Lower lobe of right lung (tissue), 2 donors: ENCODE data around the gene ZNF670. TPM values are rescaled to one million over a fixed set of nuclear protein-coding genes. Genes with fewer than 3 reads are reported as not detected.
A peak's percentile ranks its signal among the peaks of the same experiment; 100 is the strongest.

Source experiments
- ATAC-seq, 2 donors: fragments of 200-7000 bp; cut with Tn5 transposase; one replicate each; pipeline ENCODE4 v1.9.1; 2020 to 2022; ENCODE audit warnings: mild to moderate bottlenecking in 2 of 2, moderate library complexity in 2 of 2
- DNase-seq: peaks from one replicate; pipeline ENCODE4 v3.0.0-alpha.2; 2020
- H3K27ac ChIP-seq: fragments of 200-600 bp; one replicate; pipeline ENCODE4 v1.8.0; 2022
- H3K27me3 ChIP-seq: fragments of 200-600 bp; one replicate; pipeline ENCODE4 v1.8.0; 2022; ENCODE audit warnings: low read depth
- H3K36me3 ChIP-seq: fragments of 200-600 bp; one replicate; pipeline ENCODE4 v1.8.0; 2022; ENCODE audit warnings: mild to moderate bottlenecking
- H3K4me1 ChIP-seq: fragments of 200-600 bp; one replicate; pipeline ENCODE4 v1.8.0; 2022
- H3K4me3 ChIP-seq: fragments of 200-600 bp; one replicate; pipeline ENCODE4 v1.8.0; 2022; ENCODE audit warnings: mild to moderate bottlenecking
- H3K9me3 ChIP-seq: fragments of 200-600 bp; one replicate; pipeline ENCODE4 v1.8.0; 2022
- intact Hi-C: fragments of 100-400 bp; cut with DNase I; formaldehyde crosslinking; loops from one replicate; pipeline ENCODE4 v1.11.0; 2022
- total RNA-seq: library from RNA; stranded (reverse); fragmentation: NEBNext Ultra II Directional; extraction: Animal tissue kit (Norgen Biotek cat#: 25700); gene quantifications from one replicate; pipeline ENCODE4 v1.2.1, GENCODE V29; 2021
- TF ChIP-seq, protein P1 (sequence below): fragments of 200-600 bp; IDR thresholded peaks from one replicate; pipeline ENCODE4 v1.8.0; 2022; ENCODE audit warnings: antibody characterized with exemption, mild to moderate bottlenecking
- donor health status: DM: no; HTN: yes; CAD: no; lungs with severe emphysema.

ZNF670 gene
- total RNA-seq, 1 donor from 2014 or later = 3.2 TPM

DNA sequence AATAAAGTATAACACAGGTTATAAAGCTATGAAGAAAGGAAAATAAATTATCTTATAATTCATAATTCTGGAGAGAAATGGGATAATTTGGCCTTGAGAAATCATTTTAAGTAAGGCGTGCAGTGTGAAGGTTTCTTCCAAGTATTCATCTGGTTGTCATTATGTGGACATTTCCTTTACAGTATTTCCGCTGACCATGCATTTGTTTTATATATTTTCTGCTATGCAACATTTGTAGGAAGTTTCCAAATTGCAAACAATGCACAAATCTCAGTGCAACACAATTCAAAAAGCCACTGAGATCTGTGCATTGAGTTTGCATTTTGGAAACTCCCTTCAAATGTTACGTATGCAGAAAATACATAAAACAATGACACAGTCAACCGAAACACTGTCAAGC is 17.8 kb downstream of the ZNF670 start:
- H3K27me3 ChIP-seq = no peaks in the 10 kb centered on the region
- no peak for DNase-seq
- peaks cover 44% of the 10 kb centered on the region for H3K9me3 ChIP-seq
- H3K4me1 ChIP-seq = no peaks in the 10 kb centered on the region
- no peak overlapping the region for H3K4me3 ChIP-seq
- no peaks in the 10 kb centered on the region for H3K36me3 ChIP-seq
- H3K27ac ChIP-seq = no peak overlapping the region
- TF ChIP-seq, protein P1, sequence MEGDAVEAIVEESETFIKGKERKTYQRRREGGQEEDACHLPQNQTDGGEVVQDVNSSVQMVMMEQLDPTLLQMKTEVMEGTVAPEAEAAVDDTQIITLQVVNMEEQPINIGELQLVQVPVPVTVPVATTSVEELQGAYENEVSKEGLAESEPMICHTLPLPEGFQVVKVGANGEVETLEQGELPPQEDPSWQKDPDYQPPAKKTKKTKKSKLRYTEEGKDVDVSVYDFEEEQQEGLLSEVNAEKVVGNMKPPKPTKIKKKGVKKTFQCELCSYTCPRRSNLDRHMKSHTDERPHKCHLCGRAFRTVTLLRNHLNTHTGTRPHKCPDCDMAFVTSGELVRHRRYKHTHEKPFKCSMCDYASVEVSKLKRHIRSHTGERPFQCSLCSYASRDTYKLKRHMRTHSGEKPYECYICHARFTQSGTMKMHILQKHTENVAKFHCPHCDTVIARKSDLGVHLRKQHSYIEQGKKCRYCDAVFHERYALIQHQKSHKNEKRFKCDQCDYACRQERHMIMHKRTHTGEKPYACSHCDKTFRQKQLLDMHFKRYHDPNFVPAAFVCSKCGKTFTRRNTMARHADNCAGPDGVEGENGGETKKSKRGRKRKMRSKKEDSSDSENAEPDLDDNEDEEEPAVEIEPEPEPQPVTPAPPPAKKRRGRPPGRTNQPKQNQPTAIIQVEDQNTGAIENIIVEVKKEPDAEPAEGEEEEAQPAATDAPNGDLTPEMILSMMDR = no peak
- intact Hi-C loops = no loop called here
- no peak for ATAC-seq

DNA sequence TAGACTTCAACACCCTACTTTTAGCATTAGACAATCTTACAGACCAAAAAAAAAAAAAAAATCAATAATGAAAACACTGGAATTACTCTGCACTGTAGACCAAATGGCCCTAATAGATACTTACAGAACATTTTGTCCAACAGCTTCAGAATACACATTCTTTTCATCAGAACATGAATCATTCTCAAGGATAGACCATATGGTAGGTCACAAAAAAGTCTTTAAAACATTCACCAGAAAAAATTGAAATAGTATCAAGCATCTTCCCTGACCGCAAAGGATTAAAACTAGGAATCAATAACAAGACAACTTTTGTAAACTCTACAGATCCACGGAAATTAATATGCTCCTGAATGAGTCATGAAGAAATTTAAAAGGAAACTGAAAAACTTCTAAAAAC is 22.5 kb downstream of the ZNF670 start:
- Histone ChIP-seq H3K4me3 (no peak overlapping the region), H3K27me3 (no peaks in the 10 kb centered on the region), H3K27ac (no peak overlapping the region), H3K9me3 (peaks cover 59% of the 10 kb centered on the region), H3K4me1 (no peaks in the 10 kb centered on the region), H3K36me3 (no peaks in the 10 kb centered on the region)
- DNase-seq (no peak), ATAC-seq (no peak)
- TF ChIP-seq, protein P1 = no peak
- intact Hi-C loops = no loop called here

DNA sequence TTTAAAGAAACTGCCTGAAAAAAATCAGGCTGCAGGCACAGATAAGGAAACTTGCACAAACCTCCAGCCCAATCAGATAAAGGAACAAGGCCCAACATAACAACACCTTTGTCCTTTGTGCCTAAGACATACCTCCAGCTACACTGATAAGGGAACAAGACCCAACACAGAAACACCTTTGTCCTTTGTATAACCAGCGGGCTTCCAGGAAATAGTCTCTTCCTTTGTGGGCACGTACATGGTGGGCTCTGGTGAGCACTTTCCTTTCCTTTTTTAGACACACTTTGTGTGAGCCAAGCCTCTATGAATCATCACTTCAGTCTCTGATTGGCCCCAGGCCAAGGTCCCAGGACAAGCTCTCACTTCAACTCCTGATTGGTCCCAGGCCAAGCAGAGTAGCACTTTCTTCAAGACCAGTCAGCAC is 23.6 kb downstream of the ZNF670 start:
- intact Hi-C loops = no loop called here
- H3K4me1 ChIP-seq = no peaks in the 10 kb centered on the region
- no peak overlapping the region for H3K27ac ChIP-seq
- H3K4me3 ChIP-seq = no peak overlapping the region
- H3K9me3 ChIP-seq = peaks cover 65% of the 10 kb centered on the region
- no peak for DNase-seq
- no peak for ATAC-seq
- no peaks in the 10 kb centered on the region for H3K27me3 ChIP-seq
- TF ChIP-seq, protein P1 = no peak
- H3K36me3 ChIP-seq = no peaks in the 10 kb centered on the region

DNA sequence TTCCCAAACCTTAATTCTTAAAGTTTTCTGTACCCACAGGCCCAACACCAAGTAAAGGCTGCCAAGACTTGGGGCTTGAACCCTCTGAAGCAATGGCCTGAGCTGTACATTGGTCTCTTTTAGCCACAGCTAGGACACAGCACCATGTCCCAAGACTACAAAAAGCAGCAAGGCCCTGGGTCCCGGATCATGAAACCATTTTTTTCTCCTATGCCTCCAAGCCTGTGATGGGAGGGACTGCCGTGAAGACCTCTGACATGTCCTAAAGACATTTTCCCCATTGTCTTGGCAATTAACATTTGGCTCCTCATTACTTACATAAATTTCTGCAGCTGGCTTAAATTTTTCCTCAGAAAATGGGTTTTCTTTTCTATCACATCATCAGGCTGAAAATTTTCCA is 30.9 kb downstream of the ZNF670 start:
- Histone ChIP-seq H3K4me1 (no peaks in the 10 kb centered on the region), H3K4me3 (no peak overlapping the region), H3K9me3 (peaks cover 76% of the 10 kb centered on the region), H3K27ac (no peak overlapping the region), H3K36me3 (no peaks in the 10 kb centered on the region), H3K27me3 (no peaks in the 10 kb centered on the region)
- TF ChIP-seq, protein P1 = no peak
- no peak for ATAC-seq
- intact Hi-C loops = no loop called here
- no peak for DNase-seq

DNA sequence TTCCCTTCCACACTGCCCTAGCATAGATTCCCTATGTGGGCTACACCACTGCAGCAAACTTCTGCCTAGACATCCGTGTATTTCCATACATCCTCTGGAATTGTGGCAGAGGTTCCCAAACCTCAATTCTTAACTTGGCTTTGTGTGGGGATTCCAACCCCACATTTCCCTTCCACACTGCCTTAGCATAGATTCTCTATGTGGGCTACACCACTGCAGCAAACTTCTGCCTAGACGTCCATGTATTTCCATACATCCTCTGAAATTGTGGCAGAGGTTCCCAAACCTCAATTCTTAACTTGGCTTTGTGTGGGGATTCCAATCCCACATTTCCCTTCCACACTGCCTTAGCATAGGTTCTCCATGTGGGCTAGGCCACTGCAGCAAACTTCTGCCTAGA is 31.4 kb downstream of the ZNF670 start:
- no peak overlapping the region for H3K4me3 ChIP-seq
- peaks cover 80% of the 10 kb centered on the region for H3K9me3 ChIP-seq
- intact Hi-C loops = no loop called here
- H3K27me3 ChIP-seq = no peaks in the 10 kb centered on the region
- H3K36me3 ChIP-seq = no peaks in the 10 kb centered on the region
- TF ChIP-seq, protein P1 = no peak
- no peak overlapping the region for H3K27ac ChIP-seq
- DNase-seq (no peak), ATAC-seq (no peak)
- no peaks in the 10 kb centered on the region for H3K4me1 ChIP-seq

DNA sequence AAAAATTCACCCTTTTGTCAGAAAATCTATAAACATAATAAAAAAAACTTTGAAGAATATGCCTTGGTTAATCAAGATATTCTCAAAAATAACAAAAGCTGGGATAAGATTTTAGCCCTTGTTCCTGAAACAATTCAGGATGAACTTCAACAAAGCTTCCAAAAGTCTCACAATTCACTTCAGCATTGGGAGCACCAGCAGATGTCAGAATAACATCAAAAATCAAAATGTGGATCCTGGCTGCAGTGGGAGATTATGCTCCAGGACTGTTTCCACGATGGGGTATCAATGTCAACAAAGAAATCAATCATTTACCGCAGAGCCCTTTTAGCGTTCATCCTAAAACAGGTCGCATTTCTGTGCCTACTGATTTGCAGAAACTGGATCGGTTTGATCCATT is 35.2 kb downstream of the ZNF670 start:
- DNase-seq (no peak), ATAC-seq (no peak)
- H3K27ac ChIP-seq = no peak overlapping the region
- intact Hi-C loops = no loop called here
- H3K36me3 ChIP-seq = peaks cover 2% of the 10 kb centered on the region
- no peak overlapping the region for H3K4me3 ChIP-seq
- H3K27me3 ChIP-seq = no peaks in the 10 kb centered on the region
- H3K4me1 ChIP-seq = no peaks in the 10 kb centered on the region
- peaks cover 88% of the 10 kb centered on the region for H3K9me3 ChIP-seq
- TF ChIP-seq, protein P1 = peak; percentile 17
